ENCODE measurements around the gene BHLHE40. TPM values are rescaled to one million over a fixed set of nuclear protein-coding genes. Genes with fewer than 3 reads are reported as not detected.

BHLHE40 gene
- total and polyA plus RNA-seq, 8 donors, result 19.3 to 66.7 (median 33.2) TPM

DNA sequence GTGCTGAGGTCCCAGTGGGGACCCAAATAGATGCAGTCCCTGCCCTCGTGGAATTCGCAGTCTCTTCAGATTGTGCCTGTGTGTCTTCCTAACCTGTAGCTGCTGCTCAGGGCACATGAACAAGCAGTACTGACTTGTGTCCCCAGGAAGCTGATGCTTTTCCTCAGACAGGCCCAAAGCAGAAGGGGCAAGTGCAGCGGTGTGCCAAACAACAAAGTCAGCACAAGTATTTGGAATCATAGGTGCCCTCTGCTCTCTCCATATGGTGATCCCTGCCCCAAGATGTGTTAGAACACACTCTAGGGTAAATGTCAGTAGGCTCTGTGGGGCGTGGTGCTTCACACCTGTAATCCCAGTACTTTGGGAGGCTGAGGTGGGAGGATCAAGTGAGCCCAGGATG is 21.9 kb downstream of the BHLHE40 start:
- no peak overlapping the region for H3K4me3 ChIP-seq
- H3K27me3 ChIP-seq, result no peaks in the 10 kb centered on the region
- no peak overlapping the region for H3K27ac ChIP-seq
- DNase-seq, result no peak
- FAIRE-seq, result no peak
- no peaks in the 10 kb centered on the region for H3K9me3 ChIP-seq
- no peak for TF ChIP-seq CTCF (IDR thresholded peaks at IDR 0.05)
- H3K36me3 ChIP-seq, result no peaks in the 10 kb centered on the region
- intact Hi-C loops (cut with DNase I), result no loop called here
- no peaks in the 10 kb centered on the region for H3K4me1 ChIP-seq
- 94 to 95% methylated on average over 4 of the region's 4 CpGs for WGBS, 2 donors
- no peak for ATAC-seq

GRCh38 chr3:5001805-5002173 is 22.6 kb downstream of the BHLHE40 start:
- no peak for TF ChIP-seq CTCF (IDR thresholded peaks at IDR 0.05)
- Histone ChIP-seq H3K36me3 (no peaks in the 10 kb centered on the region), H3K27me3 (no peaks in the 10 kb centered on the region), H3K4me1 (no peaks in the 10 kb centered on the region), H3K9me3 (no peaks in the 10 kb centered on the region), H3K4me3 (no peak overlapping the region), H3K27ac (no peak overlapping the region)
- 87 to 91% methylated on average over 1 of the region's 1 CpG for WGBS, 2 donors
- FAIRE-seq, result no peak
- DNase-seq, result no peak
- no peak for ATAC-seq
- intact Hi-C loops (cut with DNase I), result no loop called here

DNA sequence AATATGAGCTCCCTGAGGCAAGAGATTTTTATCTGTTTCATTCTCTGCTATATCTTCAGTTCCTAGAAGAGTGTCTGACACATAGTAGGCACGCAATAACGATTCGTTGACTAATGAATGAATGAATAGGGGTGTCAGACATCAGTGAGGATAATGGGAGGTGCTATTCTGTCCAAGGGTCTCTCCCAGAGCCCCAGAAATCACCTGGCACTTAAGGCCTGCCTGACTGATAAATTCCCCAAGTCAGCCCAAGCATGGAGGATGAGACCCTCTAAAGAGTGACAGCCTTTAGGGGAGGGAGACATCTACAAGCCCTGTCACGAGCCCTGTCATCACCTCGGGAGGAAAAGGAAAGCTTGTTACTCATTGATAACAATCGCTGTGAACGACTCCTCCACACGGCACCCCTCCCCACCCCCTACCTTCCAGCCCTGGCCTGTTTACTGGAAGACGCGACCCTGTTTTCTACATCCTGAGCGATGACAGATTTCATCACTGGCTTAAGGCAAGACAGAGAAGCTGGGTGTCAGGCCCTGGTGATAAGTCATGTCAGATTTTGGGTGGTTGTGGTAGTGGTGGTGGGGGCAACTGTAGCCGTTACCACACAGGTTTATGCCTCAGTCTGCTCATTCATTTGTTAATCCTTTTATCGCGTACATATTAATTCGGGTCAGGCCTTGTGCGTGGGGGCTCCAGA is 23.1 kb downstream of the BHLHE40 start:
- Histone ChIP-seq H3K36me3 (no peaks in the 10 kb centered on the region), H3K4me1 (no peaks in the 10 kb centered on the region), H3K27ac (no peak overlapping the region), H3K27me3 (no peaks in the 10 kb centered on the region), H3K4me3 (no peak overlapping the region), H3K9me3 (no peaks in the 10 kb centered on the region)
- no peak for ATAC-seq
- no peak for FAIRE-seq
- intact Hi-C loops (cut with DNase I), result no loop called here
- WGBS, 2 donors, result 74 to 82% methylated on average over 16 of the region's 16 CpGs
- no peak for DNase-seq
- TF ChIP-seq CTCF (IDR thresholded peaks at IDR 0.05), result no peak

DNA sequence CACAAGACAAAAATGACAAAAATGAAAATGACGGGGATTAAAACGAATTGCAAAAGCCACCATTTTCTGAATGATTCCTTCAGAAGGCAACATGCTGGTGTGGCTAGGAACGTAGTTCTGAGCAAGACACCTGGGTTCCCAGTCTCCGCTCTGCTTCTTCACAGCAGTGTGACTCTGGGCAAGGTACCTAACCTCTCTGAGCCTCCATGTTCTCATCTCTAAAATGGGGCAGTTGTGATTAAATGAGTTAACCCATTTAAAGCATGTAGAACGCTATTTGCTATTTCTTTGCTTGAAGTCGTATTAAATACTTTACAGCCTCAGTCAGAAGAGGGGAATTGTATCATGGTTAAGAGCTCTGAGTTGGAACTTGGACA is 23.6 kb downstream of the BHLHE40 start:
- Histone ChIP-seq H3K9me3 (no peaks in the 10 kb centered on the region), H3K27ac (no peak overlapping the region), H3K36me3 (no peaks in the 10 kb centered on the region), H3K4me3 (no peak overlapping the region), H3K4me1 (no peaks in the 10 kb centered on the region), H3K27me3 (no peaks in the 10 kb centered on the region)
- FAIRE-seq (no peak), DNase-seq (no peak), ATAC-seq (no peak)
- no peak for TF ChIP-seq CTCF (IDR thresholded peaks at IDR 0.05)
- intact Hi-C loops (cut with DNase I), result no loop called here
- WGBS, 2 donors, result 90 to 91% methylated on average over 6 of the region's 6 CpGs

GRCh38 chr3:5004319-5005152 is 25.3 kb downstream of the BHLHE40 start:
- Histone ChIP-seq H3K36me3 (no peaks in the 10 kb centered on the region), H3K4me3 (no peak overlapping the region), H3K4me1 (no peaks in the 10 kb centered on the region), H3K27ac (no peak overlapping the region), H3K9me3 (no peaks in the 10 kb centered on the region), H3K27me3 (no peaks in the 10 kb centered on the region)
- no peak for ATAC-seq
- no peak for FAIRE-seq
- DNase-seq, result no peak
- 89 to 92% methylated on average over 12 of the region's 12 CpGs for WGBS, 2 donors
- intact Hi-C loops (cut with DNase I), result no loop called here
- TF ChIP-seq CTCF (IDR thresholded peaks at IDR 0.05), result no peak

Measured in pancreas (tissue), 10 donors.